ENCODE results near the gene SULT2B1.
A peak's percentile ranks its signal among the peaks of the same experiment; 100 is the strongest.

SULT2B1 gene

DNA sequence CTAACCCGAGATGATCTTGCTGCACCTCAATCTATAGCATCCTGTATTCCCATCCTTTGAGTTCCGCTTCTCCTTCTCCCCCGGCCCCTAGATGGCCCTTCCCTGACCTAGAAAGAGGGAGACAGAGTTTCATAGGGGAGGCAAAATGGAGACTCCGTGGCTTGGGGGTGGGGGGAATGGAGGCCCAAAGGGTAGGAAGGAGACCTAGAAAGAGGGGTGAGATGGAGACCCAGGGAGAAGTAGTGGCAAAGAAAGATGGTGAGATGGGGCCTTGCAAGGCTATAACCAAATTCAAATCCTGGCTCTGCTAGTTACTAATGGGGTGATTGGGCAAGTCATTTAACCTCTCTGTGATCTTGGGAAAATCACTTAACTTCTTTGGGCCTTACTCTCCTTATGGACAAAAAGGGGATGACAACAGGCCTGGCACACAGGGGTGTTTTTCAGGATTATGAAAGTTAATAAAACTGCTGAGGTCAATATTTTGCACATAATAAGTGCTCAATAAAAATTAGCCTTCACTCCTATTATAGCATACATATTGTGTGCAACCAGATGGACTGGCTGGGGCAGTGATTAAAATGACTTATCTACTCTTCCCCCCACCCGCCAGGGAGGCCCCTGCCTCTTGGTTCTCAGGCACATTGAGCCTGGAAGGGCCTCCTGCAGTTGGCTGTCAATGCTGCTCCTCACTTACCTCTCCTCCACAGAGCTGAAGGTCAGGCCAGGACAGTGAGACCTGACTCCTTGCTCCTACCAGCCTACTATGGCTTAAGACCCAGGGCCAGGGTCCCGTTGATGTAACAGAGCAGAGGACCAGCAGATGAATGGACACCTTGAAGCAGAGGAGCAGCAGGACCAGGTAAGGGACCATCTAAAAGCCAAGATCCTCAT is 68.0 kb downstream of the SULT2B1 start:
- H3K4me3 ChIP-seq (replicated peaks; ENCODE audit: low read depth, low read length), result peak overlapping the region; percentile 100
- TF ChIP-seq, protein P1, sequence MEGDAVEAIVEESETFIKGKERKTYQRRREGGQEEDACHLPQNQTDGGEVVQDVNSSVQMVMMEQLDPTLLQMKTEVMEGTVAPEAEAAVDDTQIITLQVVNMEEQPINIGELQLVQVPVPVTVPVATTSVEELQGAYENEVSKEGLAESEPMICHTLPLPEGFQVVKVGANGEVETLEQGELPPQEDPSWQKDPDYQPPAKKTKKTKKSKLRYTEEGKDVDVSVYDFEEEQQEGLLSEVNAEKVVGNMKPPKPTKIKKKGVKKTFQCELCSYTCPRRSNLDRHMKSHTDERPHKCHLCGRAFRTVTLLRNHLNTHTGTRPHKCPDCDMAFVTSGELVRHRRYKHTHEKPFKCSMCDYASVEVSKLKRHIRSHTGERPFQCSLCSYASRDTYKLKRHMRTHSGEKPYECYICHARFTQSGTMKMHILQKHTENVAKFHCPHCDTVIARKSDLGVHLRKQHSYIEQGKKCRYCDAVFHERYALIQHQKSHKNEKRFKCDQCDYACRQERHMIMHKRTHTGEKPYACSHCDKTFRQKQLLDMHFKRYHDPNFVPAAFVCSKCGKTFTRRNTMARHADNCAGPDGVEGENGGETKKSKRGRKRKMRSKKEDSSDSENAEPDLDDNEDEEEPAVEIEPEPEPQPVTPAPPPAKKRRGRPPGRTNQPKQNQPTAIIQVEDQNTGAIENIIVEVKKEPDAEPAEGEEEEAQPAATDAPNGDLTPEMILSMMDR (IDR thresholded peaks at IDR 0.05; ENCODE audit: low read length, missing control alignments), result no peak
- DNase-seq (ENCODE audit: low read depth), result no peak

DNA sequence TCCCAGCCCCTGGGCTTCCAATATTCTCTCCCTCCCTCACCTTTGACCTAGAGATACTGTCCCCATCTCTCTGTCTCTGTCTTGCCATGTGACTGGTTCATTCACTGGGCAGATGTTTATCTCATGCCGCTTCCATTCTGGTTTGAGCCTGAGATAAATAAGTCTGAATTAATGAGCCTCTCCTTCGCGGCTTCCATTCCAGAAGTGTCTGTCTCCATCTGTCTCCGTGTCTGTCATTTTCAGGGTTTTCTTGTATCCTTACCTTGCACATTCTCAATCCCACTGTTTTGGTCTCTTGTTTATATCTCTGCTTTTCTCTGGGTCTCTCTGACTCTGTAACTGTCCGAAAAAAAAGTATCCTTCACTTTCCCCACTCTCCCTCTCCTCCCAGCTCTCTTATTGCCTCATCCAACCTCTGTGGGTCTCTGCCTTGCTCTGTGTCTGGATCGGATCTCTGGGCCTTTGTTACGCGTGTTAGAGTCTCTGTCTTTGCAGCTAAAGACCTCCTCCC is 71.6 kb downstream of the SULT2B1 start:
- TF ChIP-seq, protein P1 (IDR thresholded peaks at IDR 0.05; ENCODE audit: low read length, missing control alignments), result no peak
- peak overlapping the region; percentile 47 for H3K4me3 ChIP-seq (replicated peaks; ENCODE audit: low read depth, low read length)
- no peak for DNase-seq (ENCODE audit: low read depth)

DNA sequence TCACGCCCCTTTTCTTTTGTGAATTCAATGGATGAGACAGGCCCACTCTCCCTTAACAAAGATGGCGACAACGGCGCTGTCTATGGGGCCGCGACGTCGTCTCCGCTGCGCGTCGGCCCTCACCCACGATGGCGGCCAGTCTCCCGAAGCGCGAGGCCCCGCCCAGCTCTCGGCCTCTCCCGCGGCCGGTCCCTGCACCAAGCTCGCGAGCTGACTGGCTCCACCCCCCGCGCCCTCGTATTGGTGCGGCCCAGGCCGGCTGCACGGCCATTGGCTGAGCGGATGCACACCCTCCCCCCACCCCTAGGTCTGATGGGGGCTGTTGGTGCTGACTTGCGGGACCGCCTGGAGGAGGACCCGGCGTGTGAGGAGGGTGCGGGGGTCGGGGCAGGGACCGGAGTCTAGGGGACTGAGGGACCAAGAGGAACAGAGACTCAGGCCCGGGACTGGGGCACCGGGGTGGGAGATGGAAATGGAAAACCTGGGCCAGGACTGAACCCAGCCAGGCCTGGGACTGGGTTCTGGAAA is 72.2 kb downstream of the SULT2B1 start:
- H3K4me3 ChIP-seq (replicated peaks; ENCODE audit: low read depth, low read length), result peak overlapping the region; percentile 64
- TF ChIP-seq, protein P1 (IDR thresholded peaks at IDR 0.05; ENCODE audit: low read length, missing control alignments), result no peak
- DNase-seq (ENCODE audit: low read depth), result peak; percentile 98

DNA sequence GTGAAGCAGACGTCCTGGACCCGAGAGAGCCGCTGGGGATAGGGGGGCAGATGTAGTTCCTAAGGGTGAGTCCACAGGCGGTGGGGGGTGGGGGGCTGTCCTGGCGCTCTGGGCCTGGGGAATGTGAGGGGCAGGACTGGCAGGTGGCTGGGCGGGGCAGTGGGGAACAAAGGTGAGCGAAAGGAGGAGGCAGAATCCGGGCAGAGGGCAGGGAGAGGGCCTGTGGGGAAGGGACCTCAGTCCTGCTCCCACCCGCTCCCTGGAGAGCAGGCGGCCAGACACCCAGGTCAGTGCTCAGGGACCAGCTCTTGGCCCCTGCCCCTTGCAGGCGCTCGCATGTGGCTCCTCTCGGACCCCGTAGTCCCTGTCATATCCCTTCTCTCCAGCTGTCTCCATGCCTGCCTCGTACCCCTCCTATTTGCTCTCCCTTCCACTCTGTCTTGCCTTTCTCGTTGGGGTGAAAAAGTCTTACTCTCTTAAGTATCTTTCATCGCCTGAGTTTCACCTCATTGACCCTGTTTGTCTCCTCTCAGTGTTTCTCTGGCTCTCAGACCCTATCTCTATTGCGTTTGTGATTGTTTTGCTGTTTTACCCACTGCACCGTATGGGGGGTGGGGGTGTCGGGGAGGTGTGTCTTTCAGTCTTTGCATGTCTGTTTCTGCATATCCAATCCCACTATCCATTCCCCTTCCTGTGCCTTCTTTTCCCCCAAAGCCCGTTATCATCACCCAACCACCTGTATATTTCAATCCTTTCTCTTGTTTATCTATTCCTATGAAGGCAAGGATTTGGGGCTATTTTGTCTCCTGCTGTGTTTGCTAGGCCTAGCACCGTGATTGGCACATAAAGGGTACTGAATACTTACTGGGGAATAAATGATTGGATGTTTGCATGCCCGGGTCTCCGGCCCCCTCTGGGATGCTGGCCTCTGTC is 73.1 kb downstream of the SULT2B1 start:
- DNase-seq (ENCODE audit: low read depth), result no peak
- TF ChIP-seq, protein P1 (IDR thresholded peaks at IDR 0.05; ENCODE audit: low read length, missing control alignments), result no peak
- H3K4me3 ChIP-seq (replicated peaks; ENCODE audit: low read depth, low read length), result peak overlapping the region; percentile 64

DNA sequence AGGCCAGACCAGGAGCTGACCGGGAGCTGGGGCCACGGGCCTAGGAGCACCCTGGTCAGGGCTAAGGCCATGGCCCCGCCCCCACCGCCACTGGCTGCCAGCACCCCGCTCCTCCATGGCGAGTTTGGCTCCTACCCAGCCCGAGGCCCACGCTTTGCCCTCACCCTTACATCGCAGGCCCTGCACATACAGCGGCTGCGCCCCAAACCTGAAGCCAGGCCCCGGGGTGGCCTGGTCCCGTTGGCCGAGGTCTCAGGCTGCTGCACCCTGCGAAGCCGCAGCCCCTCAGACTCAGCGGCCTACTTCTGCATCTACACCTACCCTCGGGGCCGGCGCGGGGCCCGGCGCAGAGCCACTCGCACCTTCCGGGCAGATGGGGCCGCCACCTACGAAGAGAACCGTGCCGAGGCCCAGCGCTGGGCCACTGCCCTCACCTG is 73.9 kb downstream of the SULT2B1 start:
- no peak overlapping the region for H3K4me3 ChIP-seq (replicated peaks; ENCODE audit: low read depth, low read length)
- TF ChIP-seq, protein P1 (IDR thresholded peaks at IDR 0.05; ENCODE audit: low read length, missing control alignments), result no peak
- no peak for DNase-seq (ENCODE audit: low read depth)

DNA sequence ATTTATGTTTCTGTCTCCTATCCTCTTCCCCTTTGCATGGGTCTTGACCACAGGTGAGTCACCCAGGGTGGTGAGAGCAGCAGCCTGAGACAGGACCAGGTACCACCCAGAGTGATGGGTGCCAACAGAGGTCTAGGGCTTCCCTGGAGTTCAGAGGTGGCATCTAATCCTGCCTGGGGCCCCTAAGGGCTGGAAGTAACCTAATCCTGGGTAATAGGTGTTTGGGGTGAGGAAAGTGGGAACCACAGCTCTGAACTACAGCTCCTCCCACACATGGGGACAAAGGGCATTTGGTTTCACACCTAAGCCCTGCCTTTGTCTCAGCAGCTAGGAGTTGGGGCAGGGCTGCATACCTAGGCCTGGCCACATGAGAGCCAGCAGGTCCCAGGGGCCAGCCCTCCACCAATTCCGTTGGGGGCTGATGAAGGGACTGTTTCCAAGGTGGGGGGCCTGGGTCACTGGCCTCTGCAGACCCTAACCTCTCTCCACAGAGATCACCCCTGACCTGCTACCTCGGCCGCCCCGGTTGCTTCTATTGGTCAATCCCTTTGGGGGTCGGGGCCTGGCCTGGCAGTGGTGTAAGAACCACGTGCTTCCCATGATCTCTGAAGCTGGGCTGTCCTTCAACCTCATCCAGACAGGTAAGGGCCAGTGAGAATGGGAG is 75.4 kb downstream of the SULT2B1 start:
- TF ChIP-seq, protein P1 (IDR thresholded peaks at IDR 0.05; ENCODE audit: low read length, missing control alignments), result no peak
- no peak overlapping the region for H3K4me3 ChIP-seq (replicated peaks; ENCODE audit: low read depth, low read length)
- DNase-seq (ENCODE audit: low read depth), result no peak

Measured in fibroblast of pulmonary artery (primary cell).